ENCODE data around the gene COIL. TPM values are rescaled to one million over a fixed set of nuclear protein-coding genes. Genes with fewer than 3 reads are reported as not detected.

COIL gene
- polyA plus RNA-seq, 1 donor, result 21.4 TPM

- no peaks in the 10 kb centered on the region for H3K27me3 ChIP-seq (ENCODE audit: control insufficient read depth, insufficient read depth, low read length)
- no peak overlapping the region for H3K4me3 ChIP-seq (ENCODE audit: low read length)
- no peak overlapping the region for H3K27ac ChIP-seq (ENCODE audit: low read length)
- no CpG with 5 or more reads among the region's 6 CpGs for WGBS (ENCODE audit: insufficient coverage, low lambda C conversion rate)
- H3K36me3 ChIP-seq (ENCODE audit: control insufficient read depth, insufficient read depth, low read length), result peaks cover 50% of the 10 kb centered on the region
- H3K4me1 ChIP-seq (ENCODE audit: control insufficient read depth, insufficient read depth, low read length), result no peaks in the 10 kb centered on the region
- no peak for DNase-seq
- H3K9me3 ChIP-seq (ENCODE audit: control insufficient read depth, low read depth, low read length), result no peaks in the 10 kb centered on the region
These were observed 24.0 kb downstream of the COIL start for GRCh38 chr17:56936697-56937322.

DNA sequence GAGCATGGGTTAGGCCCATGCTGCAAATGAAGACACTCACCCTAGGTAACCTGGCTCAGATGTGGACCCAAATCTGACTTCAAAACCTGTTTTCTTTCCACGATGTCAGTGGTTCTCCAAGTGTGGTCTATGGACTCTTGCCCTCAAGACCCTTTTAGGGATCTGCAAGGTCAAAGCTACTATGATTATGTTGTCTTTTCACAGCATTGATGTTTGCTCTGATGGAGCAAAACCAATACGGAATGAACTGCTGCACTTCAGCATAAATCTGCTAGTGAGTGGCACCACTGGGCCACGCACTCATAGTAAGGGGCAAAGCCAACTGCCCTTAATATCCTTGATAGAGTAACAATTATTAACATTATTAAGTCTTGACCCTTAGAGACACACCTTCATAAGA is 25.4 kb downstream of the COIL start:
- H3K4me3 ChIP-seq (ENCODE audit: low read length), result no peak overlapping the region
- H3K27me3 ChIP-seq (ENCODE audit: control insufficient read depth, insufficient read depth, low read length), result no peaks in the 10 kb centered on the region
- H3K9me3 ChIP-seq (ENCODE audit: control insufficient read depth, low read depth, low read length), result no peaks in the 10 kb centered on the region
- DNase-seq, result no peak
- H3K4me1 ChIP-seq (ENCODE audit: control insufficient read depth, insufficient read depth, low read length), result no peaks in the 10 kb centered on the region
- H3K27ac ChIP-seq (ENCODE audit: low read length), result no peak overlapping the region
- peaks cover 39% of the 10 kb centered on the region for H3K36me3 ChIP-seq (ENCODE audit: control insufficient read depth, insufficient read depth, low read length)
- no CpG with 5 or more reads among the region's 3 CpGs for WGBS (ENCODE audit: insufficient coverage, low lambda C conversion rate)

DNA sequence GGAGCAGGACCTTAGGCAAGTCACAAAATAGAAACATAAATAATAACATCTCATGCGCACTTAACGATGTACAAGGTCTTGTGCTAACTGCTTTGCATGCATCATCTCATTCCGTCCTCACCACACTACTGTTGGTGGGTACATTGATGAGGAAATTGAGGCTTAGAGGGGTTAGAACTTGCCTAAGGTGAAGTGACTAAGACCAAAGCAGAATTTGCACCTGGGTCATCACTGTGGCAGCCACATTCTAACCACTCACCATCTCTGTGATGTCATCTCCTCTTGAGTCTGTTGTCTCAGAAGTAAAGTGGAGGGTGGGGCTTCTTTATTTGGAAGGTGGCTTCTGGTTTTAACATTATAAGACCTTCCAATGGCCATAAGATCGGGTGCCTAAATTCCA is 26.6 kb downstream of the COIL start:
- Histone ChIP-seq H3K4me1 (ENCODE audit: control insufficient read depth, insufficient read depth, low read length) (no peaks in the 10 kb centered on the region), H3K4me3 (ENCODE audit: low read length) (no peak overlapping the region), H3K36me3 (ENCODE audit: control insufficient read depth, insufficient read depth, low read length) (peaks cover 28% of the 10 kb centered on the region), H3K27ac (ENCODE audit: low read length) (no peak overlapping the region), H3K9me3 (ENCODE audit: control insufficient read depth, low read depth, low read length) (no peaks in the 10 kb centered on the region), H3K27me3 (ENCODE audit: control insufficient read depth, insufficient read depth, low read length) (no peaks in the 10 kb centered on the region)
- no peak for DNase-seq
- no CpG with 5 or more reads among the region's 4 CpGs for WGBS (ENCODE audit: insufficient coverage, low lambda C conversion rate)

GRCh38 chr17:56933868-56934267 is 27.0 kb downstream of the COIL start:
- no peak for DNase-seq
- peaks cover 24% of the 10 kb centered on the region for H3K36me3 ChIP-seq (ENCODE audit: control insufficient read depth, insufficient read depth, low read length)
- no CpG with 5 or more reads among the region's 1 CpG for WGBS (ENCODE audit: insufficient coverage, low lambda C conversion rate)

DNA sequence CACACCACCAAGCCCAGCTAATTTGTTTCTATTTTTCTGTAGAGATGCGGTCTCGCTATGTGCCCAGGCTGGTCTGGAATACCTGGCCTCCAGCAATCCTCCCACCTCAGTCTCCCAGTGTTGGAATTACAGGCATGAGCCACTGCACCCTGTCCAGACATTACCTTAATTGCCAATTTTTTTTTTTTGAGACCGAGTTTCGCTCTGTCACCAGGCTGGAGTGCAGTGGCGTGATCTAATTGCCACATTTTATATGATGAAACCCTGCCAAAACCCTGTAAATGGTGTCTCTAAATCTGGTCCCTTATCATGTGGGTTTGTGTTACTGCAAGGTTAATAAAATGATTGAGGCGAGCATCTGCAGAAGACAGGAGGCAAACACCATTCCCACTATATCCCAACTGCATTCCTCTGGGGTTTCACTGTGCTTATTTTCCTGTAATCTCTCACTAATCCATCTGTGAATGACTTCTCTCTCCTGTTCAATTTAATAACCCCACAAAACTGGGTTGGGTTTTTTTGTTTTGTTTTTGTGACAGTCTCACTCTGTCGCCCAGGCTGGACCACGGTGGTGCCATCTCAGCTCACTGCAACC is 27.6 kb downstream of the COIL start:
- Histone ChIP-seq H3K4me3 (ENCODE audit: low read length) (no peak overlapping the region), H3K27me3 (ENCODE audit: control insufficient read depth, insufficient read depth, low read length) (no peaks in the 10 kb centered on the region), H3K27ac (ENCODE audit: low read length) (no peak overlapping the region), H3K36me3 (ENCODE audit: control insufficient read depth, insufficient read depth, low read length) (peaks cover 24% of the 10 kb centered on the region), H3K9me3 (ENCODE audit: control insufficient read depth, low read depth, low read length) (no peaks in the 10 kb centered on the region), H3K4me1 (ENCODE audit: control insufficient read depth, insufficient read depth, low read length) (no peaks in the 10 kb centered on the region)
- no peak for DNase-seq
- 100% methylated on average over 1 of the region's 8 CpGs for WGBS (ENCODE audit: insufficient coverage, low lambda C conversion rate)

More at GRCh38 chr17:56933868-56934267, 27.0 kb downstream of the COIL start:
- Histone ChIP-seq H3K27me3 (ENCODE audit: control insufficient read depth, insufficient read depth, low read length) (no peaks in the 10 kb centered on the region), H3K4me1 (ENCODE audit: control insufficient read depth, insufficient read depth, low read length) (no peaks in the 10 kb centered on the region), H3K9me3 (ENCODE audit: control insufficient read depth, low read depth, low read length) (no peaks in the 10 kb centered on the region), H3K4me3 (ENCODE audit: low read length) (no peak overlapping the region), H3K27ac (ENCODE audit: low read length) (no peak overlapping the region)

DNA sequence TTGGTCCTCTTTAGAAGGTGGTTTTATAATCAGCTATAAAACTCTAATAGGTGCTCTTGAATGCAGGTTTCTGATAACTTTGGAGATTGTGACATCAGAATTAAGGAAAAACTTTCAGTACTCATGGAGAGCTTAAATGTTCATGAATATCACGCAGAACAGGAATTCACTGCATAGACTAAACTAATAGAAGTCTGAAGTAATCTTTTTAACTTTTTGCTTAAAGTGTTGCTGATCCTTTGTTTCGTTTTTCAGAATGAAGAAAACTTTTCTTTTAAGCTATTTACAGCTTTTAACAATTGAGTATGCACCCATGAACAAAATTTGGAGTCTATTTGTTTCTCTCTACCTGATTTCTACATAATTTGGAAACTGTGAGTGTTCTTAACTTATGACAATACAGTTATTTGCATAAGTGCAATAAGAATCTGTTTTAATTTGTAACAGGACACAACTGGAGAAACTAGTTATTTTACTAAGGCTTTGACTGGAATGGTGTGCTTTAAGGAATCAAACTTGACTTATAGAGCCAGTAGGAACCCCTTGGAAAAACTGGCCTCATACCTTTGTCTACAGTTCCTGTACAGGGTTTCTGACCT is 30.0 kb downstream of the COIL start:
- H3K36me3 ChIP-seq (ENCODE audit: control insufficient read depth, insufficient read depth, low read length), result peaks cover 13% of the 10 kb centered on the region

GRCh38 chr17:56929362-56929969 is 31.4 kb downstream of the COIL start:
- Histone ChIP-seq H3K36me3 (ENCODE audit: control insufficient read depth, insufficient read depth, low read length) (peaks cover 7% of the 10 kb centered on the region), H3K4me3 (ENCODE audit: low read length) (no peak overlapping the region), H3K9me3 (ENCODE audit: control insufficient read depth, low read depth, low read length) (no peaks in the 10 kb centered on the region), H3K27ac (ENCODE audit: low read length) (no peak overlapping the region), H3K27me3 (ENCODE audit: control insufficient read depth, insufficient read depth, low read length) (no peaks in the 10 kb centered on the region), H3K4me1 (ENCODE audit: control insufficient read depth, insufficient read depth, low read length) (no peaks in the 10 kb centered on the region)
- no peak for DNase-seq

More for the DNA sequence above, 30.0 kb downstream of the COIL start:
- Histone ChIP-seq H3K27me3 (ENCODE audit: control insufficient read depth, insufficient read depth, low read length) (no peaks in the 10 kb centered on the region), H3K9me3 (ENCODE audit: control insufficient read depth, low read depth, low read length) (no peaks in the 10 kb centered on the region), H3K4me3 (ENCODE audit: low read length) (no peak overlapping the region), H3K4me1 (ENCODE audit: control insufficient read depth, insufficient read depth, low read length) (no peaks in the 10 kb centered on the region), H3K27ac (ENCODE audit: low read length) (no peak overlapping the region)
- DNase-seq, result no peak
- 93% methylated on average over 2 of the region's 2 CpGs for WGBS (ENCODE audit: insufficient coverage, low lambda C conversion rate)

DNA sequence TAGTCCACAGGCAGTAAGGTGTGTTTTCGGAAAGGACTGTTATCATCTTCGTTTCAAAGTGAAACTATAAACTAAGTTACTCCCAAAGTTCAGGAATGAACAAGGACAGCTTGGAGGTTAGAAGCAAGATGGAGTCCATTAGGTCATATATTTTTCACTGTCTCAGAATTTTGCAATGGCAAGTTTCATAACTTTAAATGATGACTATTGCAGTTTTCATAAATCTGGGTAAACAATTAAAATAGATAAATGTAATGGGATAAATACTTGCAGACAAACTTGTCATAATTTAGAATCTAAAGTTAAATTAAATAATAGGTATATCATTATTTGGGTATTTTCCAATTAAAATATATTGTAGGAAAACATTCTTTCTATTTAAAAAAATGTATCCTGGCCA is 32.3 kb downstream of the COIL start:
- Histone ChIP-seq H3K36me3 (ENCODE audit: control insufficient read depth, insufficient read depth, low read length) (no peaks in the 10 kb centered on the region), H3K4me3 (ENCODE audit: low read length) (no peak overlapping the region), H3K27ac (ENCODE audit: low read length) (no peak overlapping the region), H3K4me1 (ENCODE audit: control insufficient read depth, insufficient read depth, low read length) (no peaks in the 10 kb centered on the region), H3K27me3 (ENCODE audit: control insufficient read depth, insufficient read depth, low read length) (no peaks in the 10 kb centered on the region), H3K9me3 (ENCODE audit: control insufficient read depth, low read depth, low read length) (no peaks in the 10 kb centered on the region)
- DNase-seq, result no peak
- 100% methylated on average over 1 of the region's 2 CpGs for WGBS (ENCODE audit: insufficient coverage, low lambda C conversion rate)

DNA sequence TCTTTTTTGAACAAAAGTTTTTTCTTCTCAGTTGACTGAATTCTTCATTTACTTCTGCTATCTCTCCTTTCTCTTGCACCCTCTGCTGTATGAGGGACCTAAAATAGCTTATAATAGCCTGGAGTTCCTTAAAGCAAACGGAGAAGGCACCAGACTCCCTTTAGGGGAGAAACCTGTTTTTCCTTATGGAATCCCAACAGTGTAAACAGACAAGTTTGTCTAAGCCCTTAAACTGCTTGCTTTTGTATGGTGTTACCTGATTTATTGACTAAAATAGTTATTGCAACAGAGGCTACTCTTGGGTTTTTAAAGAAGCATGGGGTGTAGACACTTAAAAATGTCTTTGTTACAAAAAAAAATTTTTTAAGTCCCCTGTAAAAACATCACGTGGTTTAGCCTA is 34.1 kb downstream of the COIL start:
- H3K4me3 ChIP-seq (ENCODE audit: low read length), result no peak overlapping the region
- no peak for DNase-seq
- no CpG with 5 or more reads among the region's 2 CpGs for WGBS (ENCODE audit: insufficient coverage, low lambda C conversion rate)
- H3K4me1 ChIP-seq (ENCODE audit: control insufficient read depth, insufficient read depth, low read length), result no peaks in the 10 kb centered on the region
- no peak overlapping the region for H3K27ac ChIP-seq (ENCODE audit: low read length)
- H3K9me3 ChIP-seq (ENCODE audit: control insufficient read depth, low read depth, low read length), result no peaks in the 10 kb centered on the region
- H3K27me3 ChIP-seq (ENCODE audit: control insufficient read depth, insufficient read depth, low read length), result no peaks in the 10 kb centered on the region
- H3K36me3 ChIP-seq (ENCODE audit: control insufficient read depth, insufficient read depth, low read length), result no peaks in the 10 kb centered on the region

DNA sequence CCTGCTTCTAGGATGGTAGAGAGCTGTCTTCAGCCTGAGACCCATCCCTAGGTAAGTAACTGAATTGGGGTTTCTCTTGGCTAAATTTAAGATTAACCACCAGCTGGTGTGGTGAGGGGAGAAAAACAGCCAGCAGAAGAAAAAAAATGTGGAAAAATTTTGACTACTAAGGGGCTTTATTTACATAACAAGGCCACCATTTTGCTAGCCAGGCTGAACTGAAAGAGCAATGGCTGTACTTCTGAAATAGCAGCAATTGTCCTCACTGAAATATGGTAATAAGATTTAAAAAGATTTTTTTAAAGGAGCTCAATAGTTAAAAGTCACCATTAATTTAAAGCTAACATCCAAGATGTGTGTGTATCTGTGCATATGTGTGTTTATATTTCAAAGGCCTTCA is 34.6 kb downstream of the COIL start:
- Histone ChIP-seq H3K36me3 (ENCODE audit: control insufficient read depth, insufficient read depth, low read length) (no peaks in the 10 kb centered on the region), H3K27me3 (ENCODE audit: control insufficient read depth, insufficient read depth, low read length) (no peaks in the 10 kb centered on the region), H3K27ac (ENCODE audit: low read length) (no peak overlapping the region), H3K4me3 (ENCODE audit: low read length) (no peak overlapping the region), H3K9me3 (ENCODE audit: control insufficient read depth, low read depth, low read length) (no peaks in the 10 kb centered on the region), H3K4me1 (ENCODE audit: control insufficient read depth, insufficient read depth, low read length) (no peaks in the 10 kb centered on the region)
- no peak for DNase-seq

Data from large intestine (tissue), 3 donors.